Measurements from ENCODE around the gene SLC25A27.

- TF ChIP-seq CTCF (IDR thresholded peaks at IDR 0.05) (peak in 5 of 7 experiments; percentile 49 to 63 (median 60)), POLR2A (IDR thresholded peaks at IDR 0.05) (no peak)
Measured at GRCh38 chr6:46626228-46626909, 26.4 kb upstream of the SLC25A27 start.
